ENCODE measurements around the gene SLFNL1. TPM values are rescaled to one million over a fixed set of nuclear protein-coding genes. Genes with fewer than 3 reads are reported as not detected.
A peak's percentile ranks its signal among the peaks of the same experiment; 100 is the strongest.

Gene SLFNL1
- total RNA-seq = under 1 TPM in 1 of 2 donors, not detected in 1; 0.15 TPM
- 0.18 TPM for polyA plus RNA-seq (2013, experiment 1 of 2)
- 0.08 TPM for polyA plus RNA-seq (2013, experiment 2 of 2)
- long read RNA-seq, experiment 1 = 0 reads
- long read RNA-seq, experiment 2, partial matches to known transcripts = 0 of 4 reads
- long read RNA-seq, experiment 2, other reads (novel, unspliced or antisense) = 4 of 4 reads
- long read RNA-seq, experiment 3, partial matches to known transcripts = 0 of 3 reads
- long read RNA-seq, experiment 3, other reads (novel, unspliced or antisense) = 3 of 3 reads
- long read RNA-seq, experiment 4 = 0 reads

GRCh38 chr1:41021526-41022308 lies at the start of gene SLFNL1:
SLFNL1 (minus strand) TSS chr1:41021725; CDS start chr1:41020660, 1,065 bp downstream.
- peak; percentile 50 for TF ChIP-seq CTCF (conservative IDR thresholded peaks at IDR 0.05)
- Mint-ChIP-seq H3K27me3 (ENCODE audit: insufficient read depth) (peaks cover 2% of the 10 kb centered on the region), H3K4me3 (no peak within 1 kb of the TSS), H3K27ac (no peak within 1 kb of the TSS), H3K36me3 (ENCODE audit: low read depth) (peaks cover 17% of the 10 kb centered on the region), H3K9me3 (no peaks in the 10 kb centered on the region), H3K4me1 (no peaks in the 10 kb centered on the region)
- no peaks in the 10 kb centered on the region for H3K9me3 ChIP-seq (ENCODE audit: control insufficient read depth, low read length)
- no peaks in the 10 kb centered on the region for H3K4me1 ChIP-seq (ENCODE audit: control insufficient read depth, insufficient read depth, low read length)
- no peak within 1 kb of the TSS for H3K9ac ChIP-seq (ENCODE audit: extremely low read depth, low read length, poor library complexity, severe bottlenecking)
- H3K27ac ChIP-seq (ENCODE audit: low read depth, low read length) = peak within 1 kb of the TSS; percentile 29
- H3K36me3 ChIP-seq (ENCODE audit: control insufficient read depth, insufficient read depth, low read length) = peaks cover 10% of the 10 kb centered on the region
- H3K4me3 ChIP-seq (ENCODE audit: low read length) = no peak within 1 kb of the TSS
- 83 to 90% methylated on average over 6 to 12 of the region's 12 CpGs for WGBS, 2 experiments (ENCODE audit: insufficient coverage in 1 of 2, insufficient read length in 1 of 2)
- H3K27me3 ChIP-seq (ENCODE audit: control insufficient read depth, insufficient read depth, low read length, poor library complexity, severe bottlenecking) = no peaks in the 10 kb centered on the region
- peak; percentile 81 for DNase-seq

- H3K27me3 ChIP-seq (ENCODE audit: control insufficient read depth, insufficient read depth, low read length, poor library complexity, severe bottlenecking) = no peaks in the 10 kb centered on the region
- no peak overlapping the region for H3K27ac ChIP-seq (ENCODE audit: low read depth, low read length)
- H3K4me1 Mint-ChIP-seq = peaks cover 13% of the 10 kb centered on the region
- H3K9me3 ChIP-seq (ENCODE audit: control insufficient read depth, low read length) = peaks cover 13% of the 10 kb centered on the region
- H3K36me3 Mint-ChIP-seq (ENCODE audit: low read depth) = peaks cover 43% of the 10 kb centered on the region
- H3K4me3 ChIP-seq (ENCODE audit: low read length) = no peak overlapping the region
- H3K27ac Mint-ChIP-seq = no peak overlapping the region
- H3K4me1 ChIP-seq (ENCODE audit: control insufficient read depth, insufficient read depth, low read length) = no peaks in the 10 kb centered on the region
- no peak overlapping the region for H3K4me3 Mint-ChIP-seq
- H3K9me3 Mint-ChIP-seq = peaks cover 22% of the 10 kb centered on the region
- WGBS, 2 experiments (ENCODE audit: insufficient coverage in 1 of 2, insufficient read length in 1 of 2) = 73 to 82% methylated on average over 3 to 4 of the region's 5 CpGs
- H3K9ac ChIP-seq (ENCODE audit: extremely low read depth, low read length, poor library complexity, severe bottlenecking) = no peak overlapping the region
- peaks cover 8% of the 10 kb centered on the region for H3K36me3 ChIP-seq (ENCODE audit: control insufficient read depth, insufficient read depth, low read length)
- H3K27me3 Mint-ChIP-seq (ENCODE audit: insufficient read depth) = no peaks in the 10 kb centered on the region
- no peak for TF ChIP-seq CTCF (conservative IDR thresholded peaks at IDR 0.05)
- no peak for DNase-seq
Measured at GRCh38 chr1:41056907-41057306, 35.4 kb upstream of the SLFNL1 start.

- Mint-ChIP-seq H3K27me3 (ENCODE audit: insufficient read depth) (no peaks in the 10 kb centered on the region), H3K36me3 (ENCODE audit: low read depth) (peaks cover 18% of the 10 kb centered on the region), H3K27ac (no peak overlapping the region), H3K4me1 (peaks cover 13% of the 10 kb centered on the region), H3K4me3 (no peak overlapping the region), H3K9me3 (no peaks in the 10 kb centered on the region)
- H3K36me3 ChIP-seq (ENCODE audit: control insufficient read depth, insufficient read depth, low read length) = no peaks in the 10 kb centered on the region
- no peak overlapping the region for H3K27ac ChIP-seq (ENCODE audit: low read depth, low read length)
- H3K4me1 ChIP-seq (ENCODE audit: control insufficient read depth, insufficient read depth, low read length) = no peaks in the 10 kb centered on the region
- DNase-seq = no peak
- no peaks in the 10 kb centered on the region for H3K9me3 ChIP-seq (ENCODE audit: control insufficient read depth, low read length)
- H3K4me3 ChIP-seq (ENCODE audit: low read length) = no peak overlapping the region
- TF ChIP-seq CTCF (conservative IDR thresholded peaks at IDR 0.05) = no peak
- no peaks in the 10 kb centered on the region for H3K27me3 ChIP-seq (ENCODE audit: control insufficient read depth, insufficient read depth, low read length, poor library complexity, severe bottlenecking)
- 75 to 89% methylated on average over 2 of the region's 2 CpGs for WGBS, 2 experiments (ENCODE audit: insufficient coverage in 1 of 2, insufficient read length in 1 of 2)
- H3K9ac ChIP-seq (ENCODE audit: extremely low read depth, low read length, poor library complexity, severe bottlenecking) = no peak overlapping the region
Measured at GRCh38 chr1:41053316-41053715, 31.8 kb upstream of the SLFNL1 start.
